OCI-LY3 (cell line): Measurements from ENCODE around the gene CDH4.

ENCODE experiments used
- EZH2phosphoT487 ChIP-seq: fragments of 200-600 bp; shearing (Covaris generic); IDR thresholded peaks from 2 replicates; pipeline ENCODE4 v1.6.1; 2018; ENCODE audit warnings: antibody characterized with exemption, mixed run types, low read depth
- TF ChIP-seq, protein P1 (sequence below): fragments of 200-600, 300-600 bp; sonication (generic); IDR thresholded peaks from 2 replicates; pipeline ENCODE4 v1.5.1; 2014; ENCODE audit warnings: antibody characterized with exemption, low read length, low read depth

DNA sequence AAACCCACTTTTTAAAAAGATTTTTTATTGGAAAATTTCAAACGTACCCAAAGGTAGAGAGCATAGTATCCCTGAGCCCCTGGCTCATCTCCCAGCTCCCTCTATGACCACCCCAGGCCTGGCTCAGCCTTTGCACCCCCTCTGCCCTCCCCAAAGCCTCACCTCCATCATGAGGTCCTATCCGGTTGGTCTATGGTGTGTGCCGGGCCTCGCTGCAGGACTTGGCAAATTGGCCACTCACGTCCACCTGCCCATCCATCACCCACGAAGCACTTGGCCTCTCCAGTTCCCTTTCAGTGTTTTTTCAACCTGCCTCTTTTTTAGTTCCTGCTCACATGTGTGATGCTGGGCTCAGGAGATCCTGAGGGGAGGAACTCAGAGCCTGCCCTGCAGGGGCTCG lies 147.4 kb downstream of the CDH4 start:
- TF ChIP-seq, protein P1, sequence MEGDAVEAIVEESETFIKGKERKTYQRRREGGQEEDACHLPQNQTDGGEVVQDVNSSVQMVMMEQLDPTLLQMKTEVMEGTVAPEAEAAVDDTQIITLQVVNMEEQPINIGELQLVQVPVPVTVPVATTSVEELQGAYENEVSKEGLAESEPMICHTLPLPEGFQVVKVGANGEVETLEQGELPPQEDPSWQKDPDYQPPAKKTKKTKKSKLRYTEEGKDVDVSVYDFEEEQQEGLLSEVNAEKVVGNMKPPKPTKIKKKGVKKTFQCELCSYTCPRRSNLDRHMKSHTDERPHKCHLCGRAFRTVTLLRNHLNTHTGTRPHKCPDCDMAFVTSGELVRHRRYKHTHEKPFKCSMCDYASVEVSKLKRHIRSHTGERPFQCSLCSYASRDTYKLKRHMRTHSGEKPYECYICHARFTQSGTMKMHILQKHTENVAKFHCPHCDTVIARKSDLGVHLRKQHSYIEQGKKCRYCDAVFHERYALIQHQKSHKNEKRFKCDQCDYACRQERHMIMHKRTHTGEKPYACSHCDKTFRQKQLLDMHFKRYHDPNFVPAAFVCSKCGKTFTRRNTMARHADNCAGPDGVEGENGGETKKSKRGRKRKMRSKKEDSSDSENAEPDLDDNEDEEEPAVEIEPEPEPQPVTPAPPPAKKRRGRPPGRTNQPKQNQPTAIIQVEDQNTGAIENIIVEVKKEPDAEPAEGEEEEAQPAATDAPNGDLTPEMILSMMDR: no peak
- no peak for TF ChIP-seq EZH2phosphoT487
